Muscle of arm (tissue), 14 donors: Measurements from ENCODE around the gene SATB1. TPM values are rescaled to one million over a fixed set of nuclear protein-coding genes. Genes with fewer than 3 reads are reported as not detected.
"Not testable (repeated sequence)": the region's sequence is repeated elsewhere in the genome, so short reads cannot be mapped to it uniquely, and the experiment has no call there.

Experiments used
- DNase-seq: peaks from one replicate; pipeline ENCODE4 v3.0.0-alpha.2; 2013
- long read RNA-seq, 11 donors: transcript quantifications; one replicate each; lab custom pipeline, GENCODE V29; 2026
- polyA plus RNA-seq, 12 donors: library from polyadenylated mRNA; unstranded; fragments of 120-200 nt; gene quantifications; one replicate each; pipeline ENCODE4 v1.2.1, GENCODE V29; 2013; ENCODE audit not compliant: insufficient read length in 12 of 12

The SATB1 gene
- 10 to 100 TPM in 11 of 12 donors, not detected in 1; 34.6 to 82.9 (median 50.5) TPM for polyA plus RNA-seq
- long read RNA-seq, donor 1, full-length matches to known transcripts = 21 of 52 reads
- long read RNA-seq, donor 1, partial matches to known transcripts = 31 of 52 reads
- long read RNA-seq, donor 1, other reads (novel, unspliced or antisense) = 0 of 52 reads
- long read RNA-seq, donor 2, full-length matches to known transcripts = 6 of 24 reads
- long read RNA-seq, donor 2, partial matches to known transcripts = 18 of 24 reads
- long read RNA-seq, donor 2, other reads (novel, unspliced or antisense) = 0 of 24 reads
- long read RNA-seq, donor 3, full-length matches to known transcripts = 13 of 18 reads
- long read RNA-seq, donor 3, partial matches to known transcripts = 5 of 18 reads
- long read RNA-seq, donor 3, other reads (novel, unspliced or antisense) = 0 of 18 reads
- long read RNA-seq, donor 4, full-length matches to known transcripts = 7 of 12 reads
- long read RNA-seq, donor 4, partial matches to known transcripts = 5 of 12 reads
- long read RNA-seq, donor 4, other reads (novel, unspliced or antisense) = 0 of 12 reads
- long read RNA-seq, donor 5, full-length matches to known transcripts = 9 of 61 reads
- long read RNA-seq, donor 5, partial matches to known transcripts = 52 of 61 reads
- long read RNA-seq, donor 5, other reads (novel, unspliced or antisense) = 0 of 61 reads
- long read RNA-seq, donor 6, full-length matches to known transcripts = 5 of 5 reads
- long read RNA-seq, donor 6, partial matches to known transcripts = 0 of 5 reads
- long read RNA-seq, donor 6, other reads (novel, unspliced or antisense) = 0 of 5 reads
- long read RNA-seq, donor 7, full-length matches to known transcripts = 4 of 9 reads
- long read RNA-seq, donor 7, partial matches to known transcripts = 5 of 9 reads
- long read RNA-seq, donor 7, other reads (novel, unspliced or antisense) = 0 of 9 reads
- long read RNA-seq, donor 8, full-length matches to known transcripts = 10 of 138 reads
- long read RNA-seq, donor 8, partial matches to known transcripts = 128 of 138 reads
- long read RNA-seq, donor 8, other reads (novel, unspliced or antisense) = 0 of 138 reads
- long read RNA-seq, donor 9, full-length matches to known transcripts = 5 of 10 reads
- long read RNA-seq, donor 9, partial matches to known transcripts = 5 of 10 reads
- long read RNA-seq, donor 9, other reads (novel, unspliced or antisense) = 0 of 10 reads
- long read RNA-seq, donor 10, full-length matches to known transcripts = 11 of 44 reads
- long read RNA-seq, donor 10, partial matches to known transcripts = 33 of 44 reads
- long read RNA-seq, donor 10, other reads (novel, unspliced or antisense) = 0 of 44 reads
- long read RNA-seq, donor 11, full-length matches to known transcripts = 8 of 100 reads
- long read RNA-seq, donor 11, partial matches to known transcripts = 92 of 100 reads
- long read RNA-seq, donor 11, other reads (novel, unspliced or antisense) = 0 of 100 reads

GRCh38 chr3:18424729-18425640 is at the start of gene SATB1:
Gene SATB1, minus strand, starts transcription at chr3:18425339. Its CDS starts 4,372 bp downstream, at chr3:18420967.
- DNase-seq = peak; percentile 81

GRCh38 chr3:18474202-18474601 is 49.1 kb upstream of the SATB1 start:
- DNase-seq = no peak

- no peak for DNase-seq
Measured at GRCh38 chr3:18469775-18470174, 44.6 kb upstream of the SATB1 start.

GRCh38 chr3:18466136-18466535 is 41.0 kb upstream of the SATB1 start:
- DNase-seq = no peak

GRCh38 chr3:18454766-18455165 is 29.6 kb upstream of the SATB1 start:
- DNase-seq = no peak

- DNase-seq = not testable (repeated sequence)
Measured at GRCh38 chr3:18449618-18450017, 24.5 kb upstream of the SATB1 start.

GRCh38 chr3:18447720-18448119 is 22.6 kb upstream of the SATB1 start:
- DNase-seq = no peak

- DNase-seq = peak; percentile 15
Measured at GRCh38 chr3:18446149-18446825, 21.1 kb upstream of the SATB1 start.

- DNase-seq = peak; percentile 15
Measured at GRCh38 chr3:18445401-18446148, 20.4 kb upstream of the SATB1 start.

GRCh38 chr3:18444595-18445400 is 19.7 kb upstream of the SATB1 start:
- DNase-seq = peak; percentile 59

- DNase-seq = peak; percentile 16
Measured at GRCh38 chr3:18443665-18444594, 18.8 kb upstream of the SATB1 start.

GRCh38 chr3:18442756-18443664 is 17.9 kb upstream of the SATB1 start:
- DNase-seq = no peak

- DNase-seq = no peak
Measured at GRCh38 chr3:18441551-18441950, 16.4 kb upstream of the SATB1 start.

GRCh38 chr3:18440066-18440722 is 15.1 kb upstream of the SATB1 start:
- no peak for DNase-seq

GRCh38 chr3:18439281-18439680 is 14.1 kb upstream of the SATB1 start:
- no peak for DNase-seq
